Chondrocyte (in vitro differentiated cells): ENCODE results near the gene PRPF40A. TPM values are rescaled to one million over a fixed set of nuclear protein-coding genes. Genes with fewer than 3 reads are reported as not detected.
A peak's percentile ranks its signal among the peaks of the same experiment; 100 is the strongest.
"Not testable (repeated sequence)": the region's sequence is repeated elsewhere in the genome, so short reads cannot be mapped to it uniquely, and the experiment has no call there.

Source experiments
- DNase-seq: peaks from one replicate; pipeline ENCODE4 v3.0.0; 2021; ENCODE audit warnings: mixed read lengths, low spot score
- H3K27ac Mint-ChIP-seq: one replicate; pipeline ENCODE4 v1.8.0; 2021; ENCODE audit warnings: mild to moderate bottlenecking, moderate library complexity, mixed read lengths; ENCODE audit not compliant: unreplicated experiment
- H3K27me3 Mint-ChIP-seq: 2 replicates; pipeline ENCODE4 v1.8.0; 2021; ENCODE audit warnings: low read depth, mixed read lengths
- H3K36me3 Mint-ChIP-seq: 2 replicates; pipeline ENCODE4 v1.8.0; 2021; ENCODE audit warnings: low read depth, mixed read lengths
- H3K4me1 Mint-ChIP-seq: 2 replicates; pipeline ENCODE4 v1.8.0; 2021; ENCODE audit warnings: low read depth, mild to moderate bottlenecking, mixed read lengths
- H3K4me3 Mint-ChIP-seq: one replicate; pipeline ENCODE4 v1.8.0; 2021; ENCODE audit warnings: mild to moderate bottlenecking, moderate library complexity, mixed read lengths; ENCODE audit not compliant: unreplicated experiment
- H3K9me3 Mint-ChIP-seq: 2 replicates; pipeline ENCODE4 v1.8.0; 2021; ENCODE audit warnings: low read depth, mixed read lengths
- long read RNA-seq: library from polyadenylated mRNA; stranded (forward); transcript quantifications from one replicate; pipeline ENCODE4 v2.0.0, GENCODE V29; 2021
- total RNA-seq: library from RNA; stranded (reverse); gene quantifications from 3 replicates; pipeline ENCODE4 v1.2.1, GENCODE V29; 2021
- TF ChIP-seq, protein P1 (sequence below): fragments of 200-600 bp; sonication (generic); IDR thresholded peaks from 2 replicates; pipeline ENCODE4 v1.5.0; 2021; ENCODE audit warnings: antibody characterized with exemption, mild to moderate bottlenecking, moderate library complexity

PRPF40A gene
- total RNA-seq, result 62.5 to 69.7 TPM (median 67.6 TPM) in 3 replicates
- long read RNA-seq, full-length matches to known transcripts, result 2 of 103 reads
- long read RNA-seq, partial matches to known transcripts, result 8 of 103 reads
- long read RNA-seq, other reads (novel, unspliced or antisense), result 93 of 103 reads

DNA sequence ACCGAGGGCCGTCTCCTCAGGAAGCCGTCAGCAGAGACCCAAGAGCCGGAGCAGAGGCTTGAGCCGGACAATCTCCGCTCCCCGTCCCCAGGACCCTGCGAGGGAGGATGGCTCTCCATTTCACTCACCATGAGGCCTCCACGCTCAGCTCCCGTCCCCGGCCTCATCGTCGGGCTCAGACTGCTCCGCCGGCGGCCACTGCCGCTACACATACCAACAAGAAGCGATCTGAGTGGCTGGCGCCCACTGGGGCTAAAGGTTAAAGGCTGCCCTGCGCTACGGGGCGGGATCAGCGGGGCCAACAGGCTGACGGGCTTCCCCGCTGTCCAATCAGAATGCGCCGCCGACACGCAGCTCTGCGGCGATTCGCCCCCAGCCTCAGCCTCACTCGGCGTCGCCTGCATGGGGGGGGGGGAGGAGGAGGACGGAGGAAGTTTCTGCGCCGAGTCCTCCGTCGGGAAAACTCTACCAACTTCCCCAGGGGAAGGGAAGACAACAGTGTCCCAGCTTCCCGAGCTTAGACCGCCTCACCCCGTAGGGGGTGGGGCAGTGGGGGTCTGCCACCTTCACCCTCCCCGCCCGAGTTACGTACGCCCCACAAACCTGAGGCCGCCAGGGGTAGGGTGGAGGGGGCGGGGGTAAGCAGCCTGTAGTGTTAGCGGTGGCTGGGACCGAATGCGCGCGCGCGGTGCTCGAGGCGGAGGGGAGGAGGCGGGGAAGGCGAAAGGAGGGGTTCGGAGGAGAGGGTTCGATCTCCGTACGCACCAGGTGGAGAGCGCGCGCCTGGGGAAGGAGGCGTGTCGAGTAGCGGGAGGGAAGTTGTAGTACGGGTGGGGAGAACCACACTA is at the start of gene PRPF40A:
Gene PRPF40A (minus strand): TSS at position 234 of the 848 bp plus-strand sequence. CDS start 22 bp downstream, at position 212.
- Mint-ChIP-seq H3K36me3 (peaks cover 9% of the 10 kb centered on the region), H3K4me3 (peak within 1 kb of the TSS; percentile 100), H3K9me3 (no peaks in the 10 kb centered on the region), H3K4me1 (peaks cover 53% of the 10 kb centered on the region), H3K27ac (peak within 1 kb of the TSS; percentile 98), H3K27me3 (no peaks in the 10 kb centered on the region)
- TF ChIP-seq, protein P1, sequence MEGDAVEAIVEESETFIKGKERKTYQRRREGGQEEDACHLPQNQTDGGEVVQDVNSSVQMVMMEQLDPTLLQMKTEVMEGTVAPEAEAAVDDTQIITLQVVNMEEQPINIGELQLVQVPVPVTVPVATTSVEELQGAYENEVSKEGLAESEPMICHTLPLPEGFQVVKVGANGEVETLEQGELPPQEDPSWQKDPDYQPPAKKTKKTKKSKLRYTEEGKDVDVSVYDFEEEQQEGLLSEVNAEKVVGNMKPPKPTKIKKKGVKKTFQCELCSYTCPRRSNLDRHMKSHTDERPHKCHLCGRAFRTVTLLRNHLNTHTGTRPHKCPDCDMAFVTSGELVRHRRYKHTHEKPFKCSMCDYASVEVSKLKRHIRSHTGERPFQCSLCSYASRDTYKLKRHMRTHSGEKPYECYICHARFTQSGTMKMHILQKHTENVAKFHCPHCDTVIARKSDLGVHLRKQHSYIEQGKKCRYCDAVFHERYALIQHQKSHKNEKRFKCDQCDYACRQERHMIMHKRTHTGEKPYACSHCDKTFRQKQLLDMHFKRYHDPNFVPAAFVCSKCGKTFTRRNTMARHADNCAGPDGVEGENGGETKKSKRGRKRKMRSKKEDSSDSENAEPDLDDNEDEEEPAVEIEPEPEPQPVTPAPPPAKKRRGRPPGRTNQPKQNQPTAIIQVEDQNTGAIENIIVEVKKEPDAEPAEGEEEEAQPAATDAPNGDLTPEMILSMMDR, result peak; percentile 29
- peak; percentile 99 for DNase-seq

DNA sequence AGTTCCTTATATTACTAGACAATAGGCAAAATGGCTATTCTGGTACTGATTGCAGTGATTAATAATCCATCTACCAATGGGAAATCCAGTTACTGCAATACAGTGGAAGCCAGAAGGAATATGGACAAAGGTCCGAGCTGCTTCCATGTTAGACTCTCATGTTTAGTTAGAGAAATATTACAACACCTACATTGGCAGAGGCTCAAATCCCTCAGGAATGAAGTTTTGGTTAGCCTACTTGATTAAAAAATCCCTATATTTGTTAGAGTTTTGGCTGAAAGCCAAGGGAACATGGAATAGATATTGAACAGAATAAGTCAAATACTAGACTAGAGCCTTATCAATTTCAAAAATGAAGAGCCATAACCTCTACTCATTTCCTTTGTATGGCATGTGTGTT is 49.7 kb upstream of the PRPF40A start:
- peaks cover 5% of the 10 kb centered on the region for H3K36me3 Mint-ChIP-seq
- H3K27me3 Mint-ChIP-seq, result no peaks in the 10 kb centered on the region
- H3K4me3 Mint-ChIP-seq, result no peak overlapping the region
- H3K27ac Mint-ChIP-seq, result no peak overlapping the region
- TF ChIP-seq, protein P1, result no peak
- H3K9me3 Mint-ChIP-seq, result peaks cover 6% of the 10 kb centered on the region
- DNase-seq, result no peak
- no peaks in the 10 kb centered on the region for H3K4me1 Mint-ChIP-seq

DNA sequence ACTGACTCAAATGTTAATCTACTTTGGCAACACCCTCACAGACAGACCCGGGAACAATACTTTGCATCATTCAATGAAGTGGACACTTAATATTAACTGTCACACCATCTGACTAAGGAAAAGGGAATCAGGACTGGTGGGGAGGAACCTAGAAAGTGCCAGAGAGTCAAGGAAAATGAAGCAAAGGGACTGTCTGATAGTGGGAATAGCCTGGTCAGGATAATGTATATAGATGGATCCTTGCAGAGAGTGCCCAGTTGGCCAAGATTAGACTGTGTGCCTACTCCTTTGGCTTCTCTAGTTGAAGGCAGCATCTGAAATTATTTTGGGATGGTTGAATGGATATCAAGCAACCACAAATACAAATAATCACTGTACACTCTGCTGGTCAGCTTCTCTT is 46.4 kb upstream of the PRPF40A start:
- Mint-ChIP-seq H3K9me3 (peaks cover 6% of the 10 kb centered on the region), H3K4me3 (no peak overlapping the region), H3K27me3 (no peaks in the 10 kb centered on the region), H3K36me3 (peaks cover 13% of the 10 kb centered on the region), H3K27ac (no peak overlapping the region), H3K4me1 (no peaks in the 10 kb centered on the region)
- no peak for DNase-seq
- TF ChIP-seq, protein P1, result no peak

DNA sequence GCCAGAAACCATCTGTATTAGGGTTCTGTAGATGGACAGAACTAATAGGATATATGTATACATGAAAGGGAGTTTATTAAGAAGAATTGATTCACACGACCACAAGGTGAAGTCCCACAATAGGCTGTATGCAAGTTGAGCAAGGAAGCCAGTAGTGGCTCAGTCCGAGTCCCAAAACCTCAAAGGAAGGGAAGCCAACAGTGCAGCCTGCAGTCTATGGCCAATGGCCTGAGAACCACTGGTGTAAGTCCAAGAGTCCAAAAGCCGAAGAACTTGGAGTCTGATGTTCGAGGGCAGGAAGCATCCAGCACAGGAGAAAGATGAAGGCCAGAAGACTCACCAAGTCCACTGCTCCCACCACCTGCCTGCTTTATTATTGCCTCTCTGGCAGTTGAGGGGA is 45.9 kb upstream of the PRPF40A start:
- not testable (repeated sequence) for H3K9me3 Mint-ChIP-seq, H3K27ac Mint-ChIP-seq, H3K4me3 Mint-ChIP-seq, H3K4me1 Mint-ChIP-seq, H3K27me3 Mint-ChIP-seq, DNase-seq
- H3K36me3 Mint-ChIP-seq, result peaks cover 13% of the 10 kb centered on the region

DNA sequence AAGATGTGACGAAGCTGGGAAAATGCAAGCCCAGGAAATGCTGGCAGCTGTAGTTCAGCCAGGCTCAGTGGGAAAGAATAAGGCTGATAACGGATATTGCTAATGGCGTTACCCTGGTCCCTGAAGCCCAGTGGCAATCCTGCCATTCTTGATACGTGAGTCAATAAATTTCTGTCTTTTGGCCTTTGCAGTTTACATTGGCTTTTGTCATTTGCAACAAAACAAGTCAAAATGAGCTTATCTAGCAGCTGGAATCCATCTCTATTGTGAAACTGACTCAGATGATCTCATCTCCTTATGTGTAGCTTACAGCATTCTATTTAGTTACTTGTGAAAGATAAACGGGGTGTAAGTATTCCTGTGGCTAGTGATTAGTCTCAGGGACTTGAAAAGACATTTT is 44.9 kb upstream of the PRPF40A start:
- no peaks in the 10 kb centered on the region for H3K4me1 Mint-ChIP-seq
- DNase-seq, result no peak
- TF ChIP-seq, protein P1, result no peak
- H3K27me3 Mint-ChIP-seq, result no peaks in the 10 kb centered on the region
- H3K36me3 Mint-ChIP-seq, result peaks cover 12% of the 10 kb centered on the region
- no peak overlapping the region for H3K27ac Mint-ChIP-seq
- H3K9me3 Mint-ChIP-seq, result peaks cover under 1% of the 10 kb centered on the region
- H3K4me3 Mint-ChIP-seq, result no peak overlapping the region
